ENCODE measurements around the gene TMEM131L.

DNA sequence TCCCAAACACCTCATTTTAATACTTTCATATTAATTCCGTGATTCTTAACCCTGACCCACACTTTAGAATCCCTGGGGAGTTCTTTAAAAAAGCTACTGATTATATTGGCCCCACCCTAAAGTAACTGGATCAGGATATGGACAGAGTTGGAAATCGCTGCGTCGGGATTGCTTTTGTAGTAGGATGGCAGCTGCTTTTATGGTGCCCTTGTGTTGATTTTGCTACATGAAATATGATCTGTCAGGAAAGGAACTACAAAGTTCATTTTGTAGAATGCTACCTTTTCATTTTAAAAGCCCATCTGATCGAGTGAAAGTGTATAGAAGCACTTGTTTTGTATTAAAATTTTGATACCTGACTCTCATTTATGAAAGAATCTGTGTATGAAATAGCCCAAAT lies 43.6 kb downstream of the TMEM131L start:
- TF ChIP-seq EZH2 (optimal IDR thresholded peaks at IDR 0.05; ENCODE audit: low read depth, low read length) (no peak), EZH2phosphoT487 (IDR thresholded peaks at IDR 0.05; ENCODE audit: low read length) (no peak)
- TF ChIP-seq, protein P1, sequence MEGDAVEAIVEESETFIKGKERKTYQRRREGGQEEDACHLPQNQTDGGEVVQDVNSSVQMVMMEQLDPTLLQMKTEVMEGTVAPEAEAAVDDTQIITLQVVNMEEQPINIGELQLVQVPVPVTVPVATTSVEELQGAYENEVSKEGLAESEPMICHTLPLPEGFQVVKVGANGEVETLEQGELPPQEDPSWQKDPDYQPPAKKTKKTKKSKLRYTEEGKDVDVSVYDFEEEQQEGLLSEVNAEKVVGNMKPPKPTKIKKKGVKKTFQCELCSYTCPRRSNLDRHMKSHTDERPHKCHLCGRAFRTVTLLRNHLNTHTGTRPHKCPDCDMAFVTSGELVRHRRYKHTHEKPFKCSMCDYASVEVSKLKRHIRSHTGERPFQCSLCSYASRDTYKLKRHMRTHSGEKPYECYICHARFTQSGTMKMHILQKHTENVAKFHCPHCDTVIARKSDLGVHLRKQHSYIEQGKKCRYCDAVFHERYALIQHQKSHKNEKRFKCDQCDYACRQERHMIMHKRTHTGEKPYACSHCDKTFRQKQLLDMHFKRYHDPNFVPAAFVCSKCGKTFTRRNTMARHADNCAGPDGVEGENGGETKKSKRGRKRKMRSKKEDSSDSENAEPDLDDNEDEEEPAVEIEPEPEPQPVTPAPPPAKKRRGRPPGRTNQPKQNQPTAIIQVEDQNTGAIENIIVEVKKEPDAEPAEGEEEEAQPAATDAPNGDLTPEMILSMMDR (IDR thresholded peaks at IDR 0.05; ENCODE audit: low read length): no peak
